GM12878 (cell line): ENCODE measurements around the gene ENTREP1.
"Not testable (repeated sequence)": the region's sequence is repeated elsewhere in the genome, so short reads cannot be mapped to it uniquely, and the experiment has no call there.

ENCODE experiments used
- BRCA1 ChIP-seq: IDR thresholded peaks from 2 replicates; pipeline ENCODE4 v1.6.1; 2011; ENCODE audit warnings: low read depth, low read length, improper control_type of control experiment
- NFXL1 ChIP-seq: fragments of 450-650 bp; IDR thresholded peaks from 2 replicates; pipeline ENCODE4 v1.6.1; 2017; ENCODE audit warnings: antibody characterized with exemption, mild to moderate bottlenecking, borderline replicate concordance
- NR2C1 ChIP-seq: fragments of 450-650 bp; IDR thresholded peaks from 2 replicates; pipeline ENCODE4 v1.6.1; 2017; ENCODE audit warnings: antibody characterized with exemption, mild to moderate bottlenecking, moderate library complexity
- POLR2A ChIP-seq: IDR thresholded peaks from 2 replicates; pipeline ENCODE4 v1.6.1; 2011; ENCODE audit warnings: low read depth, mild to moderate bottlenecking, low read length
- POLR2AphosphoS5 ChIP-seq: IDR thresholded peaks from 2 replicates; pipeline ENCODE4 v1.6.1; 2011; ENCODE audit warnings: mild to moderate bottlenecking, low read length, inconsistent platforms
- SMC3 ChIP-seq: IDR thresholded peaks from 2 replicates; pipeline ENCODE4 v1.6.1; 2011; ENCODE audit warnings: low read length, improper control_type of control experiment, borderline replicate concordance
- SP1 ChIP-seq: IDR thresholded peaks from one replicate; pipeline ENCODE4 v1.6.1; 2011; ENCODE audit warnings: low read depth, low read length
- SRF ChIP-seq, 2 experiments: IDR thresholded peaks; 2 replicates each; pipeline ENCODE4 v1.6.1; 2011; ENCODE audit warnings: low read depth in 2 of 2, low read length in 2 of 2, mild to moderate bottlenecking in 1 of 2, moderate library complexity in 1 of 2
- TAF1 ChIP-seq: IDR thresholded peaks from 2 replicates; pipeline ENCODE4 v1.6.1; 2011; ENCODE audit warnings: mild to moderate bottlenecking, low read depth, low read length, borderline replicate concordance
- ZNF274 ChIP-seq: IDR thresholded peaks from one replicate; pipeline ENCODE4 v1.8.0; 2011; ENCODE audit not compliant: insufficient read length, insufficient read depth
- TF ChIP-seq, protein P1 (sequence below): IDR thresholded peaks from 2 replicates; pipeline ENCODE4 v1.6.1; 2012; ENCODE audit warnings: low read depth, low read length, improper control_type of control experiment
- TF ChIP-seq, protein P2 (sequence below), 3 experiments: IDR thresholded peaks in 2 of 3; conservative IDR thresholded peaks in 1 of 3; 2 replicates each; pipeline ENCODE4 v1.5.1; 2011; ENCODE audit warnings: low read depth in 3 of 3, low read length in 3 of 3, mild to moderate bottlenecking in 3 of 3, control low read depth in 2 of 3, moderate library complexity in 2 of 3, inconsistent platforms in 1 of 3, mixed read lengths in 1 of 3; ENCODE audit not compliant: control insufficient read depth in 2 of 3, insufficient read depth in 1 of 3; ENCODE audit errors: extremely low read depth in 1 of 3
- TF ChIP-seq, protein P3 (sequence below): fragments of 450-650 bp; IDR thresholded peaks from 2 replicates; pipeline ENCODE4 v1.6.1; 2017; ENCODE audit warnings: antibody characterized with exemption, mild to moderate bottlenecking, moderate library complexity

DNA sequence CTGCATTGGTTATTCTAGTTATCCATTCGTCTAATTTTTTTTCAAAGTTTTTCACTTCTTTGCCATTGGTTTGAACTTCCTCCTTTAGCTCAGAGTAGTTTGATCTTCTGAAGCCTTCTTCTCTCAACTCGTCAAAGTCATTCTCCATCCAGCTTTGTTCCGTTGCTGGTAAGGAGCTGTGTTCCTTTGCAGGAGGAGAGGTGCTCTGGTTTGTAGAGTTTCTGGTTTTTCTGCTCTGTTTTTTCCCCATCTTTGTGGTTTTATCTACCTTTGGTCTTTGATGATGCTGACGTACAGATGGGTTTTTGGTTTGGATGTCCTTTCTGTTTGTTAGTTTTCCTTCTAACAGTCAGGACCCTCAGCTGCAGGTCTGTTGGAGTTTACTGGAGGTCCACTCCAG lies 114.6 kb downstream of the ENTREP1 start:
- not testable (repeated sequence) for TF ChIP-seq TAF1; SRF (IDR thresholded peaks at IDR 0.05; ENCODE audit: low read depth in 2 of 2, low read length in 2 of 2); NR2C1; BRCA1; ZNF274; POLR2AphosphoS5; POLR2A; SMC3; NFXL1; SP1
- TF ChIP-seq, protein P1, sequence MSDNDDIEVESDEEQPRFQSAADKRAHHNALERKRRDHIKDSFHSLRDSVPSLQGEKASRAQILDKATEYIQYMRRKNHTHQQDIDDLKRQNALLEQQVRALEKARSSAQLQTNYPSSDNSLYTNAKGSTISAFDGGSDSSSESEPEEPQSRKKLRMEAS: not testable (repeated sequence)
- TF ChIP-seq, protein P2, sequence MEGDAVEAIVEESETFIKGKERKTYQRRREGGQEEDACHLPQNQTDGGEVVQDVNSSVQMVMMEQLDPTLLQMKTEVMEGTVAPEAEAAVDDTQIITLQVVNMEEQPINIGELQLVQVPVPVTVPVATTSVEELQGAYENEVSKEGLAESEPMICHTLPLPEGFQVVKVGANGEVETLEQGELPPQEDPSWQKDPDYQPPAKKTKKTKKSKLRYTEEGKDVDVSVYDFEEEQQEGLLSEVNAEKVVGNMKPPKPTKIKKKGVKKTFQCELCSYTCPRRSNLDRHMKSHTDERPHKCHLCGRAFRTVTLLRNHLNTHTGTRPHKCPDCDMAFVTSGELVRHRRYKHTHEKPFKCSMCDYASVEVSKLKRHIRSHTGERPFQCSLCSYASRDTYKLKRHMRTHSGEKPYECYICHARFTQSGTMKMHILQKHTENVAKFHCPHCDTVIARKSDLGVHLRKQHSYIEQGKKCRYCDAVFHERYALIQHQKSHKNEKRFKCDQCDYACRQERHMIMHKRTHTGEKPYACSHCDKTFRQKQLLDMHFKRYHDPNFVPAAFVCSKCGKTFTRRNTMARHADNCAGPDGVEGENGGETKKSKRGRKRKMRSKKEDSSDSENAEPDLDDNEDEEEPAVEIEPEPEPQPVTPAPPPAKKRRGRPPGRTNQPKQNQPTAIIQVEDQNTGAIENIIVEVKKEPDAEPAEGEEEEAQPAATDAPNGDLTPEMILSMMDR (IDR thresholded peaks at IDR 0.05 in 2 of 3, conservative IDR thresholded peaks at IDR 0.05 in 1 of 3; ENCODE audit: control insufficient read depth in 2 of 3, extremely low read depth in 1 of 3, insufficient read depth in 1 of 3, low read depth in 3 of 3, low read length in 3 of 3): not testable (repeated sequence)
- TF ChIP-seq, protein P3, sequence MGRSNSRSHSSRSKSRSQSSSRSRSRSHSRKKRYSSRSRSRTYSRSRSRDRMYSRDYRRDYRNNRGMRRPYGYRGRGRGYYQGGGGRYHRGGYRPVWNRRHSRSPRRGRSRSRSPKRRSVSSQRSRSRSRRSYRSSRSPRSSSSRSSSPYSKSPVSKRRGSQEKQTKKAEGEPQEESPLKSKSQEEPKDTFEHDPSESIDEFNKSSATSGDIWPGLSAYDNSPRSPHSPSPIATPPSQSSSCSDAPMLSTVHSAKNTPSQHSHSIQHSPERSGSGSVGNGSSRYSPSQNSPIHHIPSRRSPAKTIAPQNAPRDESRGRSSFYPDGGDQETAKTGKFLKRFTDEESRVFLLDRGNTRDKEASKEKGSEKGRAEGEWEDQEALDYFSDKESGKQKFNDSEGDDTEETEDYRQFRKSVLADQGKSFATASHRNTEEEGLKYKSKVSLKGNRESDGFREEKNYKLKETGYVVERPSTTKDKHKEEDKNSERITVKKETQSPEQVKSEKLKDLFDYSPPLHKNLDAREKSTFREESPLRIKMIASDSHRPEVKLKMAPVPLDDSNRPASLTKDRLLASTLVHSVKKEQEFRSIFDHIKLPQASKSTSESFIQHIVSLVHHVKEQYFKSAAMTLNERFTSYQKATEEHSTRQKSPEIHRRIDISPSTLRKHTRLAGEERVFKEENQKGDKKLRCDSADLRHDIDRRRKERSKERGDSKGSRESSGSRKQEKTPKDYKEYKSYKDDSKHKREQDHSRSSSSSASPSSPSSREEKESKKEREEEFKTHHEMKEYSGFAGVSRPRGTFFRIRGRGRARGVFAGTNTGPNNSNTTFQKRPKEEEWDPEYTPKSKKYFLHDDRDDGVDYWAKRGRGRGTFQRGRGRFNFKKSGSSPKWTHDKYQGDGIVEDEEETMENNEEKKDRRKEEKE: not testable (repeated sequence)
